GM13976 (cell line): ENCODE measurements around the gene CDK5RAP2.

ENCODE experiments used
- DNase-seq: peaks from one replicate; pipeline ENCODE4 v3.0.0; 2012; ENCODE audit warnings: low spot score
- CTCF ChIP-seq: IDR thresholded peaks from 2 replicates; pipeline ENCODE4 v1.5.1; 2012; ENCODE audit warnings: borderline replicate concordance, mild to moderate bottlenecking; ENCODE audit not compliant: insufficient read depth; ENCODE audit errors: extremely low read depth, missing control alignments, control extremely low read depth
- in situ Hi-C: fragments of 300-500 bp; cut with MboI; formaldehyde crosslinking; loops from one replicate; pipeline ENCODE4 v1.12.0; 2022; ENCODE audit warnings: low sequenced_read_pairs, mixed read lengths, inconsistent platforms; ENCODE audit not compliant: unreplicated experiment

CDK5RAP2 gene

GRCh38 chr9:120564589-120564988, 15.4 kb downstream of the CDK5RAP2 start:
- in situ Hi-C loops = no loop called here
- no peak for DNase-seq
- TF ChIP-seq CTCF = no peak

GRCh38 chr9:120562861-120563443, 17.0 kb downstream of the CDK5RAP2 start:
- in situ Hi-C loops = no loop called here
- no peak for DNase-seq

GRCh38 chr9:120561709-120562108, 18.3 kb downstream of the CDK5RAP2 start:
- no peak for TF ChIP-seq CTCF
- in situ Hi-C loops = no loop called here

More at GRCh38 chr9:120562861-120563443, 17.0 kb downstream of the CDK5RAP2 start:
- TF ChIP-seq CTCF = no peak

GRCh38 chr9:120559546-120559945, 20.4 kb downstream of the CDK5RAP2 start:
- no peak for DNase-seq
- no peak for TF ChIP-seq CTCF
- in situ Hi-C loops = no loop called here

More at GRCh38 chr9:120561709-120562108, 18.3 kb downstream of the CDK5RAP2 start:
- no peak for DNase-seq

- in situ Hi-C loops = no loop called here
- DNase-seq = no peak
- TF ChIP-seq CTCF = no peak
Measured at GRCh38 chr9:120558454-120558853, 21.5 kb downstream of the CDK5RAP2 start.

- in situ Hi-C loops = no loop called here
- DNase-seq = no peak
- no peak for TF ChIP-seq CTCF
Measured at GRCh38 chr9:120557205-120557604, 22.8 kb downstream of the CDK5RAP2 start.
